Activated CD8-positive, alpha-beta T cell treated with anti-CD3 and anti-CD28 coated beads, Interleukin-2, amount 10 ng/mL, durations not matched to agents 7 days and 5 days (primary cell): Measurements from ENCODE around the gene DND1. TPM values are rescaled to one million over a fixed set of nuclear protein-coding genes. Genes with fewer than 3 reads are reported as not detected.
"Not testable (repeated sequence)": the region's sequence is repeated elsewhere in the genome, so short reads cannot be mapped to it uniquely, and the experiment has no call there.

ENCODE experiments used
- ATAC-seq: fragments of 150-1000 bp; cut with Tn5 transposase; one replicate; pipeline ENCODE4 v1.10.0; 2021; ENCODE audit warnings: moderate library complexity
- CTCF ChIA-PET: fragments of 350-600 bp; sonication (Branson Sonifier 250); formaldehyde crosslinking; loops from one replicate; lab custom pipeline; 2021; ENCODE audit warnings: antibody characterized with exemption; lab: Charles Lee
- POLR2A ChIA-PET: fragments of 350-600 bp; sonication (Branson Sonifier 250); formaldehyde crosslinking; loops from one replicate; lab custom pipeline; 2021; ENCODE audit warnings: antibody characterized with exemption; lab: Charles Lee
- DNase-seq: peaks from one replicate; pipeline ENCODE4 v3.0.0-alpha.2; 2020
- H3K27ac Mint-ChIP-seq: one replicate; pipeline ENCODE4 v1.8.0; 2021; ENCODE audit warnings: mild to moderate bottlenecking, mixed read lengths
- H3K27me3 Mint-ChIP-seq: one replicate; pipeline ENCODE4 v1.8.0; 2021; ENCODE audit warnings: low read depth, mixed read lengths
- H3K36me3 Mint-ChIP-seq: one replicate; pipeline ENCODE4 v1.8.0; 2021; ENCODE audit warnings: low read depth, mixed read lengths
- H3K4me1 Mint-ChIP-seq: one replicate; pipeline ENCODE4 v1.8.0; 2021; ENCODE audit warnings: low read depth, mixed read lengths
- H3K4me3 Mint-ChIP-seq: one replicate; pipeline ENCODE4 v1.8.0; 2021; ENCODE audit warnings: mild to moderate bottlenecking, mixed read lengths
- H3K9me3 Mint-ChIP-seq: one replicate; pipeline ENCODE4 v1.8.0; 2022; ENCODE audit warnings: mixed read lengths; ENCODE audit not compliant: insufficient read depth
- total RNA-seq, 2 experiments: library from RNA; stranded (reverse); gene quantifications; one replicate each; pipeline ENCODE4 v1.2.3, GENCODE V29; 2021

Gene DND1
- total RNA-seq, 2 experiments from 2014 or later = 3.1 to 4.1 TPM

DNA sequence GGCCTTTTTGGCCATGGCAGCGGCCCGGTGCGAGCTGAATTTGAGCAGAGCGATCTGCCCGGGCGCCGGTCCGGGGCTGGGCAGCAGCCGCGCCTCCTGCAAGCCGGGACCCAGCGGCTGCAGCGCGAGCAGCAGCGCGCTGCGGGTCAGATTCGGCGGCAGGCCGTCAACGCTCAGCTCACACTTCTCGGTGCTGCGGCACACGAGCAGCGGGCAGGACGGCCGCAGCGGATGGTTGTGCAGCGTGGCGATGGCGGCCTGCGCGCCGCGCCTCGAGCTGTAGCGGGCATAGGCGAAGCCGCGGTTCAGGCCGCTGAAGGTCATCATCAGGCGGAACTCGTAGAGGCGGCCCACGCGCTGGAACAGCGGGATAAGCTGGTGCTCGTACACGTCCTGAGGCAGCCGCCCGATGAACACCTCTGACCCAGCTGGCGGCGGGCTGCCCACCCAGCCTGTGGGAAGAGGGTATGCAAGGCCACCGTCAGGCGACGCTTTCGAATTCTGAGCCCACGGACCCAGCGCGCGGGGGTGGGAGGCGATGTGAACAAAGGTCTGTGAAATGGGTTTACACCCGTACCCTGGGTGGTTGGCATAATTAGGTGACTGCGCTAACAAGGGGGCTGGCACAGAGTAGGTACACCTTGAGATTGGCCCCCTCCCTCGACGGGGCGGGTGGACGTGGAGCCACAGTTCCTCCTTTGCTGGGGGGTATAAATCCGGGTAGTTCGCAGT is 755 bp downstream of the DND1 start:
- POLR2A ChIA-PET = interaction anchor here (1.0 kb wide), 2 partner anchors 17 to 28 kb away, joined by 3 read pairs; partner anchors contain the start of gene ZMAT2
- peaks cover 6% of the 10 kb centered on the region for H3K4me1 Mint-ChIP-seq
- DNase-seq = no peak
- peaks cover 67% of the 10 kb centered on the region for H3K36me3 Mint-ChIP-seq
- no peak for ATAC-seq
- no peaks in the 10 kb centered on the region for H3K27me3 Mint-ChIP-seq
- H3K27ac Mint-ChIP-seq = no peak overlapping the region
- CTCF ChIA-PET = no interaction called here
- no peaks in the 10 kb centered on the region for H3K9me3 Mint-ChIP-seq
- H3K4me3 Mint-ChIP-seq = no peak overlapping the region

DNA sequence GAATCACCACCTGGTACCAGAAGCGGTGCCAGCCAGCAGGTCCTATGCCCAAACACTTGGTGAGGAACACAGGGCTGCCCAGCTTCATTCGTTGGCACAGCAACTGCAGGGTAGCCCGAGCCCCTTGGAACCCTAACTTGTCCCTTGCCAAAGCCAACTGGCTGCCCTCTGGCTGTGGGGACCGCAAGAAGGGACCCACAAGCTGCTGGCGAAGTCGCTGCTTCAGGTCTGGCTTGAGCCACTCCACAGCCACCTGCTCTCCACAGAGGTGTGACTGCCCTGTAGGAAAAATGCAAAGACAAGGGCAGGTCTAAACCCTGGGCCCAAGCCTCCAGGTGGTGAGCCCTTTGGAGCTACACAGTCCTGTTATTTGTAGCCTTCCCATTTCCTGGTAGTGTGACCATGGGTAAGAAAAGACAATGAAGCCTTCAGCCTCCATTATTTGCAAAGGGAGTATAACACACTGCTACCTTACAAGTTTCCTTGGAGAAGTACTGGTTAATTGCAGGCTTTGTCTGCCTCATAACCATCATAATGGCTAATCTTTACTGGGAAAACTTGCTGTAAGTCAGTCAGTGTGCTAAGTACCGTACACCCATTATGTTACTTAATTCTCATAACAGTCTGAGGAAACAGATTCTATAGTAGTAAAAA is 1.8 kb downstream of the DND1 start:
- Mint-ChIP-seq H3K27ac (no peak overlapping the region), H3K36me3 (peaks cover 69% of the 10 kb centered on the region), H3K4me3 (no peak overlapping the region), H3K9me3 (no peaks in the 10 kb centered on the region), H3K27me3 (no peaks in the 10 kb centered on the region), H3K4me1 (peaks cover 16% of the 10 kb centered on the region)
- ATAC-seq (no peak), DNase-seq (no peak)
- ChIA-PET POLR2A (interaction anchor here (1.0 kb wide), 2 partner anchors 16 to 29 kb away, joined by 3 read pairs; partner anchors contain the start of gene ZMAT2), CTCF (no interaction called here)

DNA sequence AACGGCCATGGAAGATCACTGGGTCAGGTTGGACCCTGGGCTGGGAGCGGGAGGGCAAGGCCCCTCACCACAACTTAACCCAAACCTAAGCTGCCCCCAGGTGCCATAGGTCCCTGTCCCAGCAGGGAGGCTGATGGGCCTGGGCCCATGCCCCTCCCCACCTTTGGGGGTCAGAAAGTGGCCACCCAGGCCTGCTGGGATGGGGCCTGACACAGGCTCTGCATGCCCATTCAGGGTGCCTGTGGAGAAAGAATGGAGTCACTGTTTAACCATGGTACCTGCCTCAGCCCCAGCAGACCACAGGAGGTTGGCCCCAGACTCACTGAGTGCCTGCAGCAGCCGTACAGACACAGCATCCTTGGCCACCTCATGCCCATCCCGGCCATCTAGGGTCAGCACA is 2.3 kb downstream of the DND1 start:
- DNase-seq, CTCF ChIA-PET, ATAC-seq, POLR2A ChIA-PET, H3K27me3 Mint-ChIP-seq, H3K27ac Mint-ChIP-seq, H3K4me3 Mint-ChIP-seq, H3K9me3 Mint-ChIP-seq: not testable (repeated sequence)
- Mint-ChIP-seq H3K4me1 (peaks cover 21% of the 10 kb centered on the region), H3K36me3 (peaks cover 67% of the 10 kb centered on the region)

DNA sequence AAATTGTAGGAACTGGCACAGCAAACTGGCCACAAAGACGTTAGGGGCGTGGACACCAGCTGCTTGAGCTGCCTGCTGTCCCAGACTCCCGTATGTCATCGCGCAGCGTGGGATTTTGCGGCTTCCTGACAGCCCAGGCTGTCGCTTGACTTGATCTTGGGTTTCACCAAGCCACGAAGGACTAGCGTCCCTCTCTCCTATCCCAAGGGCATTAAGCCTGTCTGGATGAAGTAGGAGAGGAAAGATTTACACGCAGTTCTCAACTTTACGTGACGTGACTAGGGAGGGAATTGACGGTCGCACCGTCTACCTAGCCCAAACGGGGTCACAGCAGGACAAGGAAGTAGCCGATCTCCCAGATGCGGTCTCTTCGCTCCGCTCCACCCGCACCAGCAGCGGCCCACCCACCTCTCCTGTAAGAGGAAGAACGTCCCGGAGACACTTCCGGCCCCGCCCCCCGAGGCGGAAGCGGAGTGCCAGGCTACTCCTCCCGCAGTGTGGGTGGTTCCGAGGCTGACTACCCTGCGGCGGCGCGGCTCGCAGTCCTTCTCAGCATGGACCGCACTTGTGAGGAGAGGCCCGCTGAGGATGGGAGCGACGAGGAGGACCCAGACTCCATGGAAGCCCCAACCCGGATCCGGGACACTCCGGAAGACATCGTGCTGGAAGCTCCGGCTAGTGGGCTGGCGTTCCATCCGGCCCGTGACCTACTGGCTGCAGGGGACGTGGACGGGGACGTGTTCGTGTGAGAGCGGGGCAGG is 8.8 kb downstream of the DND1 start, which contains the start of gene WDR55:
Gene WDR55 (plus strand): TSS at position 546 of the 761 bp plus-strand sequence. CDS start 9 bp downstream, at position 555.
- Mint-ChIP-seq H3K27ac (peak within 1 kb of the TSS; percentile 96), H3K4me3 (peak within 1 kb of the TSS; percentile 98), H3K4me1 (peaks cover 35% of the 10 kb centered on the region), H3K36me3 (peaks cover 75% of the 10 kb centered on the region), H3K9me3 (no peaks in the 10 kb centered on the region), H3K27me3 (no peaks in the 10 kb centered on the region)
- DNase-seq = peak; percentile 97
- POLR2A ChIA-PET = interaction anchor here (0.9 to 5.8 kb wide), 10 partner anchors 12 to 942 kb away, joined by 3 to 44 read pairs (median 4); partner anchors contain the start of genes EIF4EBP3, HARS1, HARS2 and IK
- CTCF ChIA-PET = interaction anchor here (0.7 to 3.1 kb wide), 3 partner anchors 11 to 47 kb away, joined by 4 to 13 read pairs (median 5); partner anchors contain the start of genes IK and NDUFA2
- peak; percentile 93 for ATAC-seq

DNA sequence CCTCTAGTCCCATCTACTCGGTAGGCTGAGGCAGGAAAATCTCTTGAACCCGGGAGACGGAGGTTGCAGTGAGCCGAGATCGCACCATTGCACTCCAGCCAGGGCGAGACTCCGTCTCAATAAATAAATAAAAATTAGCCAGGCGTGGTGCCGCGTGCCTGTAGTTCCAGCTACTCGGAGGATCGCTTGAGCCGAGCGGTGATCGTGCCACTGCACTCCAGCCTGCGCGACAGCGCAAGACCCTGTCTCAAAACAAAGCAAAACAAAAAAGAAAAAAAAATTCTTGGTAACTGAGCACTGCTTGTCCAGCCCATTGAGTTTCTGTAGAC is 9.4 kb downstream of the DND1 start:
- Mint-ChIP-seq H3K36me3 (peaks cover 75% of the 10 kb centered on the region), H3K9me3 (no peaks in the 10 kb centered on the region), H3K4me1 (peaks cover 35% of the 10 kb centered on the region), H3K27ac (peak overlapping the region; percentile 96), H3K4me3 (peak overlapping the region; percentile 98), H3K27me3 (no peaks in the 10 kb centered on the region)
- ChIA-PET POLR2A (interaction anchor here (0.9 to 5.8 kb wide), 8 partner anchors 11 to 117 kb away, joined by 3 to 44 read pairs (median 4); partner anchors contain the start of genes EIF4EBP3, HARS1, HARS2 and IK), CTCF (interaction anchor here (3.1 kb wide), 1 partner anchor 17 kb away, joined by 13 read pairs; the partner anchor contains the start of genes IK and NDUFA2)
- ATAC-seq (no peak), DNase-seq (no peak)

DNA sequence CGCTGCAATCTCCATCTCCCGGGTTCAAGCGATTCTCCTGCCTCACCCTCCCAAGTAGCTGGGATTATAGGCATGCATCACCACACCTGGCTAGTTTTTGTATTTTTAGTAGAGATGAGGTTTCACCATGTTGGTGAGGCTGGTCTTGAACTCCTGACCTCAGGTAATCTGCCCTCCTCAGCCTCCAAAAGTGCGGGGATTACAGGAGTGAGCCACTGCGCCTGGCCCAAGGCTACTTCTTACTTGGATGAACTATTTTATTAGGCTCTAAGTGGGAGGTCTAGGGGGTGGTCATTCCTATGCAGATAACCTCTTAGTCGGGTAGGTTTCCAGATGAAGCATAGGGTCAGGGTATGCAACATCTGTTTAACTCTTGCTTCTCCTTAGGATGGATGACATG is 13.0 kb downstream of the DND1 start:
- H3K9me3 Mint-ChIP-seq, CTCF ChIA-PET, H3K27me3 Mint-ChIP-seq, H3K27ac Mint-ChIP-seq, ATAC-seq, POLR2A ChIA-PET, H3K4me3 Mint-ChIP-seq, DNase-seq: not testable (repeated sequence)
- H3K36me3 Mint-ChIP-seq = peaks cover 71% of the 10 kb centered on the region
- H3K4me1 Mint-ChIP-seq = peaks cover 12% of the 10 kb centered on the region

DNA sequence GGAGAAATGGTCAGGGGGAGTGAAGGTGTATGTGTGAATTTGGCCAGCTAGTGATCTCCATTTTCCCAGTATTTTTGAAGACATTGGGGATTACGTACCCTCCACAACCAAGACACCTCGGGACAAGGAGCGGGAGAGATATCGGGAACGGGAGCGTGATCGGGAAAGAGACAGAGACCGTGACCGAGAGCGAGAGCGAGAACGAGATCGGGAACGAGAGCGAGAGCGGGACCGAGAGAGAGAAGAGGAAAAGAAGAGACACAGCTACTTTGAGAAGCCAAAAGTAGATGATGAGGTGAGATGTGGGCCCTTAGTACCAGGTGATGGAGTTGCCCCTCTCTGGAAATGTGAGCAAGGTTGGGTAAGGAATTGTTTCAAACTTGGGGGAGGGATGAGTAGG is 14.5 kb downstream of the DND1 start:
- no peak overlapping the region for H3K27ac Mint-ChIP-seq
- ChIA-PET POLR2A (interaction anchor here (1.3 kb wide), 1 partner anchor 11 kb away, joined by 5 read pairs; the partner anchor contains the start of genes IK and NDUFA2), CTCF (no interaction called here)
- no peak overlapping the region for H3K4me3 Mint-ChIP-seq
- no peak for ATAC-seq
- no peak for DNase-seq
- no peaks in the 10 kb centered on the region for H3K27me3 Mint-ChIP-seq
- no peaks in the 10 kb centered on the region for H3K9me3 Mint-ChIP-seq
- H3K36me3 Mint-ChIP-seq = peaks cover 82% of the 10 kb centered on the region
- peaks cover 4% of the 10 kb centered on the region for H3K4me1 Mint-ChIP-seq

DNA sequence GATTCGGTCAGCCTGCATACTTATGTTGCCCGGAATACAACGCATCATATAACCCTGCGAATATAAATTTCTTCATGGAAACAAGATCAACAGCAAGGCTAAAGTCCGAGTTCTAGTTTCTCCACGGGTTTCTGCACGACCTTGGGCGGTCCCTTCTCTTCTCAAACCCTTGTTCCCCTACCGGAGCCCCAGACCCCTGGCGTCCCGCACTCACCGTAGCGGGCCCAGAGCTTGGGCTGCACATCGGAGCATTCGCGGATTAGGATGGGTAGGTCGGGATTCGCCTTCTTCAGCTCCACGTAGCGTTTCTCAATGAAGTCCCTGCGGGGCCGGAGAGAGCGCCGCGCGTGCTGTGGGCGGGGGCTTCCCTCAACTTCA is 26.3 kb downstream of the DND1 start:
- Mint-ChIP-seq H3K9me3 (no peaks in the 10 kb centered on the region), H3K36me3 (peaks cover 44% of the 10 kb centered on the region), H3K27ac (peak overlapping the region; percentile 98), H3K4me1 (peaks cover 33% of the 10 kb centered on the region), H3K27me3 (no peaks in the 10 kb centered on the region), H3K4me3 (peak overlapping the region; percentile 96)
- ChIA-PET POLR2A (interaction anchor here (0.8 to 2.7 kb wide), 18 partner anchors 8 to 245 kb away, joined by 3 to 44 read pairs (median 8); partner anchors contain the start of genes ANKHD1, APBB3, EIF4EBP3 and HARS1), CTCF (interaction anchor here (0.6 to 2.5 kb wide), 18 partner anchors 8 to 917 kb away, joined by 3 to 16 read pairs (median 4); partner anchors contain the start of genes APBB3, CD14, EIF4EBP3 and TMCO6)
- DNase-seq = no peak
- ATAC-seq = peak; percentile 33

DNA sequence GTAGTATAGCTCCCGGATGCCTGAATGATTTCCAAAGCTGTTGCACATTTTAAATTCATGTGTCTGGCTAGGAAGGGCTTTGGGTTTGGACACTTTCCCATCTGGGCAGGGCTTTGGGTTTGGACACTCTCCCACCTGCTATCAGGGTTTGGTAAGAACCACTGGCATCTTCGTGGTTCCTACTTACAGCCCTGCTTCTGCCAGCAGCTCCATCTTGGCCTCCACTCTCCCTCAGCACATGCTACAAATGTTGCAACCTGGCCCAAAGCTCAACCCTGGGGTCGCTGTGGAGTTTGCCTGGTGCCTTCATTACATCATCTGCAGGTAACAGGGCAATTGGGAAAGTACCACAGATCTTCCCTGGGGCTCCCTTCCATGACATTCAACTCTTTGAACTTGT is 30.7 kb downstream of the DND1 start:
- H3K36me3 Mint-ChIP-seq = peaks cover 44% of the 10 kb centered on the region
- H3K4me3 Mint-ChIP-seq = no peak overlapping the region
- no peak overlapping the region for H3K27ac Mint-ChIP-seq
- DNase-seq (no peak), ATAC-seq (no peak)
- H3K4me1 Mint-ChIP-seq = peaks cover 55% of the 10 kb centered on the region
- ChIA-PET POLR2A (interaction anchor here (0.9 to 2.8 kb wide), 4 partner anchors 48 to 243 kb away, joined by 3 to 9 read pairs (median 4); partner anchors contain the start of genes ANKHD1, HARS1 and HARS2), CTCF (no interaction called here)
- H3K27me3 Mint-ChIP-seq = no peaks in the 10 kb centered on the region
- H3K9me3 Mint-ChIP-seq = no peaks in the 10 kb centered on the region

DNA sequence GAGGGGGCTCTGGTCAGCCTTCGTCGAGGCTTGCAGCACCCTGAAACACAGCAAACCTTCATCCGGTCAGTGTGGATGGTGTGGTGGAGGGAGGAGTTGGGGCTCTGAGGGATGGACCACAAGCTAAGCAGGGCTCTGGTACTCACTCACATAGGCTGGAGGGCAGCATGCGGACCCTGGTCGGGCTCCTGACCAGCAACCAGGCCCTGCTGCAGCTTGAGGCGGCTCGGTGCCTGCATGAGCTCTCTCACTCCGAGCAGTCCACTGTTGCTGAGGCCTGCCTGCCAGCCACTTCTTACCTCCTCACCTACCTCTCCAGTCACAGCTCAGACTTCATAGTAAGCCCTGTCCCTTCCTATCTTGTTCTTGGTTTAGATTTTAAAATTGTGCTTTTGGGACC is 31.7 kb downstream of the DND1 start:
- Mint-ChIP-seq H3K27me3 (no peaks in the 10 kb centered on the region), H3K27ac (no peak overlapping the region), H3K36me3 (peaks cover 42% of the 10 kb centered on the region), H3K4me1 (peaks cover 55% of the 10 kb centered on the region), H3K9me3 (no peaks in the 10 kb centered on the region), H3K4me3 (no peak overlapping the region)
- CTCF ChIA-PET = interaction anchor here (0.6 to 1.3 kb wide), 2 partner anchors 86 to 295 kb away, joined by 3 read pairs; partner anchors contain the start of gene HBEGF
- no peak for ATAC-seq
- POLR2A ChIA-PET = interaction anchor here (0.9 to 1.6 kb wide), 3 partner anchors 69 to 242 kb away, joined by 3 to 4 read pairs (median 3); no protein-coding TSS in a partner anchor
- DNase-seq = no peak
